Fibroblast of skin of back (primary cell): ENCODE measurements around the gene PKD1.
"Not testable (repeated sequence)": the region's sequence is repeated elsewhere in the genome, so short reads cannot be mapped to it uniquely, and the experiment has no call there.

Source experiments
- DNase-seq: peaks from one replicate; pipeline ENCODE4 v3.0.0-alpha.2; 2013

Gene PKD1

DNA sequence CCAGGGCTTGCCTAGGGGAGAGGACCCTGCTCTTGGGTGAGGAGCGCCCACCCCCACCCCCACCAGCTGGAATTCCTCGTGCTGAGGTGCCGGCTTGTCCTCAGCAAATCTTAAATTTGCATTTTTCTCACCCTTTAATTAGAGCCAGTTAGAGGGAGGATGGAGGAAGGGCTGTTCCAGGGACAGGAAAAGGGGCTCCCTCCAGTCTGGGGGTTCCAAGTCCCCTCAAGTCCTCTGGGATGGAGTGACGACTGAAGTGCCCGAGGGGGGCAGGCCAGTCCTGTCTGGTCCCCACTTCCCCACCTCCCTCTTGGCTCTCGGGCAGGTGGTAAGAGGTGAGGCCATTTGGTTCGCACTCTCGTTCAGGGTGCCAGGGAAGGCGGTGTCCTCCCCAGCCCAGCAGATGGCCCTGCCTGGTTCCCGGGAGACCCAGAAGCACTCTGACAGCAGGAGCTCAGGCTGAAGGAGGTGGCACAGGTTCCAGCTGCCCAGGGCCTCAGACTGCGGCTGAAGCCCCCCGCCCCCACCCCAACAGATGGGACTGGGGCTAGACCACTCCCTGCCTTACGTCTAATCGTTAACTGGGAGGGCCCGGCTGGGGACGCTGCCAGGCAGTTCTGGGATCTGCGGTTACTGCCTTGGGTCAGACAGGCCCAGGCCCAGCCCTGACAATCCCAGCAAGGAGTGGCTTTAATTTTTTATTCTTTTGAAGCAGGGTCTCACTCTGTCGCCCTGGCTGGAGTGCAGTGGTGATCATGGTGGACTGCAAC, 14.9 kb upstream of the PKD1 start:
- no peak for DNase-seq

DNA sequence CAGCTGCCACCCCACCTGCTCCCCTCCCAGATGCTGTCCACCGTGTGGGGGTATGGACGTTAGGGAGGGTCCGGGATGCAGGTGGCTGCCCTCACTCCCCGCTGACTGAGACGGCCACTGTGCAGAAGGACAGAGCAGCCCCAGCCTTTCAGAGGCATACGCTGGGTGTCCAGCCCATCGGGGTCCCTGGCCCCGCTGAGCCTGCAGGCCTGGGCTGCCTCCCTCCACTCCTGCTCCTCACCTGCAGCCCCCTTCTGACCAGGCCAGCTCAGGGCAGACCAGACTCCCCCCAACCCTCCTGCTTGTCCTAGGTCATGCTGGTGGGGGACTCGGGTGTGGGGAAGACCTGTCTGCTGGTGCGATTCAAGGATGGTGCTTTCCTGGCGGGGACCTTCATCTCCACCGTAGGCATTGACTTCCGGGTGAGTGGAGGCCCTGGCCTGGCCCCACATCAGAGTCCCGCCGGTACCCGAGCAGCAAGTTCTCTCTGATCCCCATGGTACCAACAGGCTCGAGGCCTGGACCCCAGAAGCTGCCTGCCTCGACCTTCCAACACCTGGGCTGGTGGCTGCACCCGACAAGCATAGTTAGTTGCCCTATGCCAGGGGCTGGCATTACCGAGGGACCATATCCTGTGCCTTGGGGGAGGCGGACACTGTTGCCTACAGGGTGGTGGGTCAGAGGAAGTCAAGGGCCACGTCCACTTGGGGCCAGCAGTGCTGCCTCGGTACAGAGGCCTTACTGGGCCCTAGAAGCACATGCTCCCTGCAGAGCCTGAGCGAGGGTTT, 14.1 kb upstream of the PKD1 start:
- no peak for DNase-seq

GRCh38 chr16:2148714-2149629, 13.3 kb upstream of the PKD1 start:
- DNase-seq = no peak

GRCh38 chr16:2147981-2148671, 12.4 kb upstream of the PKD1 start, which contains the start of gene RAB26:
Gene RAB26, plus strand, starts transcription at chr16:2148625. Its CDS starts 159 bp downstream, at chr16:2148784.
- peak; percentile 50 for DNase-seq

- DNase-seq = no peak
Measured at GRCh38 chr16:2147378-2147777, 11.7 kb upstream of the PKD1 start.

DNA sequence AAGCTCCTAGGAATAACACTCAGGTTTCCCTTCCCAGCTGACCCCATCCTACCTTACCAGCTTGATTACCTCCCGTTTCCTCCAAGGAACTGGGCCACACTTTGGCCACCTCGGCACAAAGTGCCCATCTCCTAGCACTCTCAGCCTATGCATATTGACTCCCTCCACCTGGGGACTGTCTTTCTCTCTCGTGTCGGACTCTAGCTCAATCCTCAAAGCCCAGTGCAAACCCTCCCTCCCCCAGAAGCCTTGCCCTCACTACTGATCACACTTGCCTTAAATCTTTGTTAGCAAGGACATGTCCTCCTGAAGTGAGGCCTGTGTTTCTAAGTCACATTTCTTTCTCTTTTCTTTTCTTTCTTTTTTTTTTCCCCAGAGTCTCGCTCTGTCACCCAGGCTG, 10.1 kb upstream of the PKD1 start:
- no peak for DNase-seq

DNA sequence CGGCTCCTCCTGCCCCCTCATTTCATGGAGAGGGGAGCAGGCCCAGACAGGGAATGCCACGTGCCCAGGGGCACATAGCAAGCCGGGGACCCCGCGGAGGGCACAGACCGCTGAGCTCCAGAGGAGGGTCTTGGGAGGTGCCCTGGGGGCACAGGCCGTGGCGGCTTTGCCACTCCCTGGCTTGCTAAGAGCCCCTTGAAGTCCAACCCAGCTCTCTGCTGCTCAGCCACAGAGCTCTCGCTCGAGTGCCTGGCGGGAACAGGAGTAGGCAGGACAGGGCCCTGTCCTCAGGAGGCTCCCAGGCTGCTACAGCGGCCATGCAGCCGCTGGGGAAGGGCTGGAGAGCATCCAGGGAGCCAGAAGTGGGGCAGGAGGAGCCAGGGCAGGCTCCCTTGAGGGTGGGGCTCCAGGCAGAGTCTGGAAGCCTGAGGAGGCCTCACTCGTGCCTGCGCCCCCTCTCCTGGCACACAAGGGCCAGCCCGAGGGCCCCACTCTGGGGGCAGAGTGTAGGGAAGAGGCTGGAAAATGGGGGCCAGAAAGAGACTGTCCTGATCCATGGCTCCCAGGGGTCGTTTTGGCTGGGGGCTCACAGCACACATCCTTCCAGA, 8.3 kb upstream of the PKD1 start:
- no peak for DNase-seq

GRCh38 chr16:2142942-2143877, 7.5 kb upstream of the PKD1 start:
- no peak for DNase-seq

GRCh38 chr16:2135071-2135470, 627 bp downstream of the PKD1 start:
- DNase-seq = not testable (repeated sequence)

DNA sequence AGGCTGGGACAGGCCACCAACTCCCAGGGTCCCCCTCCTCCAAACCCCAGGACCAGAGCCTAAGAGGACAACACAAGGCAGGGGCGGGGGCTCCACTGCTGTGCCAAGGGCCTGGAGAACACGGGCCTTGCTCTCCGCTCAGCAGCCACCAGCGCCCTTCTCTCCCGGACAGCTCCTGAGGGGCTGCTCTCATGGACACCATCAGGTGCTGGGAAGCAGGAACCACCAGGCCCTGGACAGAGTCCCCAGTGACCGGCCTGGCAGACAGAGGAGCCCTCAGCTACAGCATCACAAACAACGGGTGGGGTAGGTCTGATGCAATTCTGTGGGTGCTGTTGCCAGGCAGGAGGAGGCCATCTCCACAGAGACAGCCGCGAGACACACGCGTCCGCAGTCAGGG, 1.9 kb downstream of the PKD1 start:
- not testable (repeated sequence) for DNase-seq

- not testable (repeated sequence) for DNase-seq
Measured at GRCh38 chr16:2129890-2130447, 5.7 kb downstream of the PKD1 start.

DNA sequence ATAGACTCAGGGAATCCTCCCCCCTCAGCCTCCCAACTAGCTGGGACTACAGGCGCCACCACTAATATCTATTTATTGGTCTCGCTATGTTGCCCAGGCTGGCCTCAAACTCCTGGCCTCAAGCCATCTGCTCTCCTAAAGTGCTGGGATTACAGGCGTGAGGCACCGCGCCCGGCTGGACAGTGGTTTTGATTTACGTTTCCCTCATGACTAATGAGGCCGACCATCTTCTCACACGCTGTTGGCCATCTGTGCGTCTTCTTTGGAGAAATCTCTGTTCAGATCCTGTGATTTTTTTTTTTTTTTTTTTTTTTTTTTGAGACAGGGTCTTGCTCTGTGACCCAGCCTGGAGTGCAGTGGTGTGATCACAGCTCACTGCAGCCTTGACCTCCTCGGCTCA, 6.4 kb downstream of the PKD1 start:
- not testable (repeated sequence) for DNase-seq

GRCh38 chr16:2127630-2128280, 7.9 kb downstream of the PKD1 start:
- peak; percentile 75 for DNase-seq

DNA sequence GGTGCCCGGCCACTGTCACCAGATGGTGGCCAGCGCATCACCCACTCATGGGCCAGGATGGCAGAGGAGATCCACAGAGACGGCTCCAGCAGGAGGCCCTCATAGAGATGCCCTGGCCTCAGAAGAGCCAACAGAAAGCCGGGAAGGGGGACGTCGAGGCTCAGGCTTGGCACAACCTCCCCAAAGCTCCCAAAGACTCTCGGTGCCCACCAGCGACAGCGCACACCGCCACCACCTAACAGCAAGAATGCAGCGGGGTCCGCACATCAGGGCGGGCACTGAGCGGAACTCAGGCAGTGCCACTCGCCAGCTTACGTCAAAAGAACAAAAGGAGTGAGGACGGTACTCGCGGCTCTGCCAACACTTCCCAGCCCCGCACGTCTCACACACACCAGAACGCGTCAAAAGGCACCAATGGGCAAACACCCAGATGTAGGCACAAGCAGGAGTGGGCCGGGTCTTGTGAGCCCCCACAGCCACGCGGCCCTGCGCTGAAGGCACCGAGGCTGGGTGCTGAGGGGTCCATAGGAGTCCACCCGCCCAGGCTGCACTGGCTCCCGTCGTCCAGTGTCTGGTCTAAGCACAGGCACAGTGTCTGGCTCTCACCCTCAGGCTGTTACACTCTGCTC, 8.7 kb downstream of the PKD1 start:
- not testable (repeated sequence) for DNase-seq

- peak; percentile 53 for DNase-seq
Measured at GRCh38 chr16:2126161-2126743, 9.4 kb downstream of the PKD1 start.

- not testable (repeated sequence) for DNase-seq
Measured at GRCh38 chr16:2125609-2126008, 10.1 kb downstream of the PKD1 start.

DNA sequence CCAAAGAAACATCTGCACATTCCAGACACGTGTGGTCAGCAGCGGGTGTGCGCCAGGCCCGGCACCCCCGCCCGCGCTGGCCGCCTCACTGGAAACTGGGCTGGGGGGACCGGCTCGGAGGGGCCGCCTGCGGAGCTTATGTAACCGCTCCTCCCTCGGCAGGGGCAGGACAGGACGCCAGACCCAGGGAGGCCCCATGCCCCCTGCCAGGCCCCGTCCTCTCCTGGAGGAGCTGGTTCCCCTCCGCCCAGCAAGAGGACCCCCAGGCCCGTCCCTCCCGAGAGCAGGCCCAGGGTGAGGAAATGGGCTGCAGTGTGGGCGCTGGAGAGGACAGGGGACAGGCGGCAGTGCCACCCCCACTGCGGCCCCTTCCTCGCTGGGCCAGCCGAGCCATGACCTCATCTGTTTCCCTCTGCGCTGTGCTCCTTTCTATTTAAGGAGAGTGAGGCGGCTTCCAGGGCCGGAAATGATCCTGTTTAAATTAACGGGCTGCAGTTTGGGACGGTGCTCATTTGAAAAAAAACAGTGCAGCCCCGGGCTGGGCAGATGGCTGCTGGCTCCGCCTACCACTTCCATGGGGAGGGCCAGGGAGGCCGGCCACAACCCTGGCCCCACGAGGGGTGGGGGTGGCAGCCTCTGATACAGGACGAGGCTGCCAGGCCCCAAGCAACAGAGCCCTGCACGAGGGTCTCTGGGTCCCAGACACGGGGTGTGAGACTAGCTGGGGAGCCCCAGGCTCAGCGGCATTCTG, 10.8 kb downstream of the PKD1 start:
- peak; percentile 92 for DNase-seq

GRCh38 chr16:2124377-2124693, 11.4 kb downstream of the PKD1 start:
- DNase-seq = not testable (repeated sequence)
